Liver (tissue), 3 donors: ENCODE data around the gene GGACT.

Source experiments
- GABPA ChIP-seq, 2 donors: IDR thresholded peaks in 1 of 2; conservative IDR thresholded peaks in 1 of 2; 2 replicates each; pipeline ENCODE4 v1.6.1; 2016; ENCODE audit warnings: antibody characterized with exemption in 2 of 2, mild to moderate bottlenecking in 1 of 2, moderate library complexity in 1 of 2
- JUND ChIP-seq, 2 donors: IDR thresholded peaks; 2 replicates each; pipeline ENCODE4 v1.6.1; 2016; ENCODE audit warnings: antibody characterized with exemption in 2 of 2
- REST ChIP-seq: IDR thresholded peaks from 2 replicates; pipeline ENCODE4 v1.6.1; 2016; ENCODE audit warnings: antibody characterized with exemption, mild to moderate bottlenecking
- RXRA ChIP-seq, 2 donors: IDR thresholded peaks; 2 replicates each; pipeline ENCODE4 v1.6.1; 2017 to 2018; ENCODE audit warnings: antibody characterized with exemption in 2 of 2, mild to moderate bottlenecking in 1 of 2
- YY1 ChIP-seq: IDR thresholded peaks from 2 replicates; pipeline ENCODE4 v1.6.1; 2016; ENCODE audit warnings: antibody characterized with exemption, mild to moderate bottlenecking
- TF ChIP-seq, protein P1 (sequence below): fragments of 150-350 bp; IDR thresholded peaks from 2 replicates; pipeline ENCODE4 v1.5.1; 2017; ENCODE audit warnings: improper control_type of control experiment, low read depth, low read length; ENCODE audit not compliant: missing input control
- donor health status: healthy.
- donor health status: healthy.

DNA sequence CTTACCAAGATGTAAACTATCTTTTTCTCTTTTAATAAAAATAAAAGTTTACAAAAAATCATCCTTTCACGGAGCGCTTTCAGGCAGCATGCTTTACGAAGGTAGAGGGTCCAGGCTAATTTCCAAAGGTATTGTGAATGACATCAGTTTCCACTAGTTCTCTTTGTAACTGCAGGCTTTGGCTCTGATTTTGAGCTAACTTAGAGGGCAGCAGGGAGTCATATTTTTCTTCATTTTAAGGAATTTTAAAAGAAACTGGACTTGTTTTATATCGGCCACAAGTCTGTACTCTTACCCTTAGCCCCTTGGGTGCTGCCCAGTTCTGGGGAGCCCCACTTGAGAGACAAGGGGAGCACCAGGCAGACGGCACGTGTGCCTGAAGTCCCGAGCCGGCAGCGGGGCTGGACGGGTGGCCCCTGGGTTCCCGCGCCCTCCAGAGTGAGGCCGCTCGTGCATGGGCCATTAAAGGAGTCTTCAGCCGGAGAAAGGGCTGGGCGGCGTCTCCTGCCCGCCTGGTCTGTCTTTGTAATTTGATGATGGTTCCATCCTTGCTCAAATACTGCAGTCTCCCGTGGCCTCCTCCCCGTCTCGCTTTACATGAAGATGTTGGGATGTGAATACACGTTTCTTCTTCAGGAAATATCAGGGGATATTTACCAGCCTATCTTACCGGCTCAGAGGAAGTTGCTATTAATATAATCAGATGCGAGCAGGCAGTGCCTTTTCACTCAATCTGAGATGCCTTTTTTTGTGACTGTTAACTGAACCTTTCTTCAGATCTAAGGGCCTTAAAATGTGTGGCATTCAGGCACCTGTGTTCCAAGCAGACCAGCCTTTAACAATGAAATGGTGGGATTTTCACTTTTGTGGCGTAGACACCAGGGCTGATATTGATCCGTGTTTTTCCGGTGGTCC, 67.4 kb downstream of the GGACT start:
- TF ChIP-seq, protein P1, sequence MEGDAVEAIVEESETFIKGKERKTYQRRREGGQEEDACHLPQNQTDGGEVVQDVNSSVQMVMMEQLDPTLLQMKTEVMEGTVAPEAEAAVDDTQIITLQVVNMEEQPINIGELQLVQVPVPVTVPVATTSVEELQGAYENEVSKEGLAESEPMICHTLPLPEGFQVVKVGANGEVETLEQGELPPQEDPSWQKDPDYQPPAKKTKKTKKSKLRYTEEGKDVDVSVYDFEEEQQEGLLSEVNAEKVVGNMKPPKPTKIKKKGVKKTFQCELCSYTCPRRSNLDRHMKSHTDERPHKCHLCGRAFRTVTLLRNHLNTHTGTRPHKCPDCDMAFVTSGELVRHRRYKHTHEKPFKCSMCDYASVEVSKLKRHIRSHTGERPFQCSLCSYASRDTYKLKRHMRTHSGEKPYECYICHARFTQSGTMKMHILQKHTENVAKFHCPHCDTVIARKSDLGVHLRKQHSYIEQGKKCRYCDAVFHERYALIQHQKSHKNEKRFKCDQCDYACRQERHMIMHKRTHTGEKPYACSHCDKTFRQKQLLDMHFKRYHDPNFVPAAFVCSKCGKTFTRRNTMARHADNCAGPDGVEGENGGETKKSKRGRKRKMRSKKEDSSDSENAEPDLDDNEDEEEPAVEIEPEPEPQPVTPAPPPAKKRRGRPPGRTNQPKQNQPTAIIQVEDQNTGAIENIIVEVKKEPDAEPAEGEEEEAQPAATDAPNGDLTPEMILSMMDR, result no peak
- no peak for TF ChIP-seq GABPA (IDR thresholded peaks at IDR 0.05 in 1 of 2, conservative IDR thresholded peaks at IDR 0.05 in 1 of 2)
- no peak for TF ChIP-seq JUND (IDR thresholded peaks at IDR 0.05)
- no peak for TF ChIP-seq YY1
- no peak for TF ChIP-seq REST
- TF ChIP-seq RXRA (IDR thresholded peaks at IDR 0.05), result no peak
